22Rv1 (cell line): ENCODE measurements around the gene RFC4.

Experiments
- H3K27ac ChIP-seq: fragments of 450-650 bp; 2 replicates; pipeline ENCODE4 v1.5.1; 2017
- ZFX ChIP-seq: fragments of 450-650 bp; IDR thresholded peaks from 2 replicates; pipeline ENCODE4 v1.6.1; 2017; ENCODE audit warnings: antibody characterized with exemption, borderline replicate concordance
- TF ChIP-seq, protein P1 (sequence below): fragments of 450-650 bp; IDR thresholded peaks from 2 replicates; pipeline ENCODE4 v1.5.1; 2017; ENCODE audit warnings: mild to moderate bottlenecking

RFC4 gene

GRCh38 chr3:186788482-186789370 is 17.6 kb downstream of the RFC4 start:
- peak overlapping the region; percentile 97; the same call in 1 of the 2 replicates for H3K27ac ChIP-seq
- TF ChIP-seq, protein P1, sequence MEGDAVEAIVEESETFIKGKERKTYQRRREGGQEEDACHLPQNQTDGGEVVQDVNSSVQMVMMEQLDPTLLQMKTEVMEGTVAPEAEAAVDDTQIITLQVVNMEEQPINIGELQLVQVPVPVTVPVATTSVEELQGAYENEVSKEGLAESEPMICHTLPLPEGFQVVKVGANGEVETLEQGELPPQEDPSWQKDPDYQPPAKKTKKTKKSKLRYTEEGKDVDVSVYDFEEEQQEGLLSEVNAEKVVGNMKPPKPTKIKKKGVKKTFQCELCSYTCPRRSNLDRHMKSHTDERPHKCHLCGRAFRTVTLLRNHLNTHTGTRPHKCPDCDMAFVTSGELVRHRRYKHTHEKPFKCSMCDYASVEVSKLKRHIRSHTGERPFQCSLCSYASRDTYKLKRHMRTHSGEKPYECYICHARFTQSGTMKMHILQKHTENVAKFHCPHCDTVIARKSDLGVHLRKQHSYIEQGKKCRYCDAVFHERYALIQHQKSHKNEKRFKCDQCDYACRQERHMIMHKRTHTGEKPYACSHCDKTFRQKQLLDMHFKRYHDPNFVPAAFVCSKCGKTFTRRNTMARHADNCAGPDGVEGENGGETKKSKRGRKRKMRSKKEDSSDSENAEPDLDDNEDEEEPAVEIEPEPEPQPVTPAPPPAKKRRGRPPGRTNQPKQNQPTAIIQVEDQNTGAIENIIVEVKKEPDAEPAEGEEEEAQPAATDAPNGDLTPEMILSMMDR = no peak
- TF ChIP-seq ZFX = no peak

DNA sequence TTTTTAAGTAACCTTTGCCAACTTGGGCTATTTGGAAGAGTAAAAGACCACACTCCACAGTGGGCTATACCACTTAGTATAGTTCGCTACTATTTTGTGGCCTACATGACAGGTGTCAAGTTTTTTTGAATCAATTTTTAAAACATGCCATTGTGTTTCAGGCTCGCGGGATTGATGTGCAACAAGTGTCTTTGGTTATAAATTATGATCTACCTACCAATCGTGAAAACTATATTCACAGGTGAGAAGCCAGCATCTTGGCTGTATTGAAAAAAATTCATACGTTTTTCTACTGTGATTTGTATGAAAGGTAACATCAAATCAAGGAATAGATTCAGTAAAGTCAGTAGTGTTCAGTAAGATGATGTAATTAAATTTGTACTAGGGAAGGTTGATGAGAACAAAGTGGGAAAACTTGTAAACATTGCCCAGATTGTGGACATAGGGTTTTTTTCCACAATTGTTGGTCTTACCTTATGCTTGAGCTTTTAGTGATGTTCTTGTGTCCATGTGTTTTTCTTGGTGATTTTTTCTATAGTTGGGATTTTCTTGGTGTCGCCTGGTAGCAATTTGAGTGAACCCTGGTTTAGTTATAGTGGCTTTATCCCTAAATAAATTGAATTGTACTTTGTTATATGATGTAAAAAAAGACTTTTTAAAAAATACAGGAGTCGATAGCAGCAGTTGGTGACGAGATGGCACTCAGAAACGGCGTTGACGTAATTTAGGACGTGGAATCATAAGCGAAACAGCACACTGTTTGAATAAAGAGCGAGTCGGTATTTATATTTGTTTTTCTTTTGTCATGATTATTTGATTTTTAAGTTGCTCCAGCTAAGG is 18.4 kb downstream of the RFC4 start:
- peak overlapping the region; percentile 97; the same call in 1 of the 2 replicates for H3K27ac ChIP-seq
- TF ChIP-seq, protein P1 = no peak
- no peak for TF ChIP-seq ZFX

DNA sequence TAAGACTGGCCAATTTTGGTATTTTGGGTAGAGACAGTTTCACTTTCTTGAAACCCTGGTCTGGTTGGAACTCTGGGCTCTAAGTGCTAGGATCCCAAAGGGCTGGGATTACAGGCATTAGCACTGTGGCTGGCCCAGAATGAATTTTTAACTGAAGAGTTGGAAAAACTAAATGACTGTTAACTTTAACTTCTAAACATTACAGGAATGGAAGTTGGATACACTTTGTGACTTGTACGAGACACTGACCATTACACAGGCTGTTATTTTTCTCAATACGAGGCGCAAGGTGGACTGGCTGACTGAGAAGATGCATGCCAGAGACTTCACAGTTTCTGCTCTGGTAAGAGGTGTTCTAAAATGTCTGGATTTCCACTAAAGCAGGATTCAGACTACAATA is 19.4 kb downstream of the RFC4 start:
- H3K27ac ChIP-seq = peak overlapping the region; percentile 97; the same call in 1 of the 2 replicates
- TF ChIP-seq ZFX = no peak
- TF ChIP-seq, protein P1 = no peak

- peak overlapping the region; percentile 97 for H3K27ac ChIP-seq
- TF ChIP-seq, protein P1 = no peak
- TF ChIP-seq ZFX = no peak
These were observed 20.7 kb downstream of the RFC4 start for GRCh38 chr3:186785495-186786018.

GRCh38 chr3:186784820-186785494 is 21.3 kb downstream of the RFC4 start:
- TF ChIP-seq ZFX = no peak
- TF ChIP-seq, protein P1 = no peak

DNA sequence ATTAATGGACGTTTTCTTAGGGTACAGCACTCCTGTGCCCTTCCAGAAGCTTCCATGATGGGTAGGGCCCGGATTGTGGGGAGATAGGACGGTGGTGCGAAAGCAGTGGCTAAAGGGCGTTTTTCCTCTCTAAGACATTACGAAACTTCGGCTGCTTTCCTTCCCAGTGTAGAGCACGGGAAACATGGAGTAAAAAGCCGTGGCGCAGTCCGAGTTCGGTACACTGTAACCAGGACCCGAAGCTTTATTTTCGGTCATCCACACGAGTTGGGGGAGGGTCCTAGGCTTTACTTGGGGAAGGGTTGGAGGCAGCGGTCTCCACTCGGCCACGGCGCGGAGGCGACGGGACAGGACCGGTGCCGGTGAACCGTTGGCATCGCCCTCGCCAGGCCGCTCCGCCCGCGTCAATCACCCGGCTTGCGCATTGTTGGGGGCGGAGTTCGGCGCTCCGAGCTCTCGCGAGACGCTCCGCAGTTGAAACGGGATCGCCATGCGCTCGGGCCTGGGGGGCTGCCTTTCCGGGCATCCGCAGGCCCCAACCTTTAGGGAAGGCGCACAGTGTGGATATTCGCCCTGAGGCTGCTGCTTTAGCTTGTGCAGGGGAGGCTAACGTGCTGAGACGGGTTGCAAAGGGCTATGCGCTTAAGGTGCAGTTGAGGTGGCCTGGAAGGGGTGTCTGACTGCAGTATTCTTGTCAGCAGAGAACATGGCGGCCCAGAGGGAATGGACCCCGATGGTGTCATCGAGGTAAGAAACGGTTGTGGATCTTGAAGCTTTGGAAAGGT is 22.4 kb downstream of the RFC4 start:
- TF ChIP-seq ZFX = no peak
- TF ChIP-seq, protein P1 = no peak

More at GRCh38 chr3:186784820-186785494, 21.3 kb downstream of the RFC4 start:
- H3K27ac ChIP-seq = peak overlapping the region; percentile 97

More for the DNA sequence above, 22.4 kb downstream of the RFC4 start:
- peak overlapping the region; percentile 97 for H3K27ac ChIP-seq
